RWPE2 (cell line): Measurements from ENCODE around the gene RASGRF2.

Experiments
- ATAC-seq: fragments of 200-7000 bp; cut with Tn5 transposase; 3 replicates; pipeline ENCODE4 v1.9.1; 2021; ENCODE audit warnings: low read depth
- DNase-seq: peaks from one replicate; pipeline ENCODE4 v3.0.0-alpha.2; 2020; ENCODE audit warnings: low spot score
- H3K27ac ChIP-seq: fragments of 450-650 bp; 2 replicates; pipeline ENCODE4 v1.5.1; 2017; ENCODE audit warnings: mild to moderate bottlenecking; ENCODE audit not compliant: poor library complexity, severe bottlenecking
- H3K27me3 ChIP-seq: fragments of 250-450 bp; sonication (Bioruptor Pico); 2 replicates; pipeline ENCODE4 v1.5.1; 2021; ENCODE audit warnings: mild to moderate bottlenecking, moderate library complexity; ENCODE audit not compliant: insufficient read depth, poor library complexity, severe bottlenecking
- H3K36me3 ChIP-seq: fragments of 250-450 bp; sonication (Bioruptor Pico); 2 replicates; pipeline ENCODE4 v1.5.1; 2020; ENCODE audit warnings: low read depth, mild to moderate bottlenecking, moderate library complexity
- H3K4me1 ChIP-seq: fragments of 250-450 bp; sonication (Bioruptor Pico); 2 replicates; pipeline ENCODE4 v1.5.1; 2021; ENCODE audit warnings: mild to moderate bottlenecking, moderate library complexity; ENCODE audit not compliant: insufficient read depth, poor library complexity, severe bottlenecking
- H3K4me3 ChIP-seq: fragments of 250-450 bp; sonication (Bioruptor Pico); 2 replicates; pipeline ENCODE4 v1.5.1; 2021; ENCODE audit warnings: mild to moderate bottlenecking, moderate library complexity; ENCODE audit not compliant: severe bottlenecking
- H3K9me3 ChIP-seq: fragments of 250-450 bp; sonication (Bioruptor Pico); 2 replicates; pipeline ENCODE4 v1.5.1; 2021; ENCODE audit warnings: mild to moderate bottlenecking, moderate library complexity; ENCODE audit not compliant: severe bottlenecking
- TF ChIP-seq, protein P1 (sequence below): fragments of 450-650 bp; IDR thresholded peaks from one replicate; pipeline ENCODE4 v1.5.1; 2017; ENCODE audit warnings: mild to moderate bottlenecking, moderate library complexity; ENCODE audit not compliant: poor library complexity, severe bottlenecking

The RASGRF2 gene

GRCh38 chr5:80956272-80956671 is 3.9 kb upstream of the RASGRF2 start:
- H3K4me3 ChIP-seq: no peak overlapping the region
- peaks cover 15% of the 10 kb centered on the region for H3K27me3 ChIP-seq
- H3K4me1 ChIP-seq: no peaks in the 10 kb centered on the region
- TF ChIP-seq, protein P1, sequence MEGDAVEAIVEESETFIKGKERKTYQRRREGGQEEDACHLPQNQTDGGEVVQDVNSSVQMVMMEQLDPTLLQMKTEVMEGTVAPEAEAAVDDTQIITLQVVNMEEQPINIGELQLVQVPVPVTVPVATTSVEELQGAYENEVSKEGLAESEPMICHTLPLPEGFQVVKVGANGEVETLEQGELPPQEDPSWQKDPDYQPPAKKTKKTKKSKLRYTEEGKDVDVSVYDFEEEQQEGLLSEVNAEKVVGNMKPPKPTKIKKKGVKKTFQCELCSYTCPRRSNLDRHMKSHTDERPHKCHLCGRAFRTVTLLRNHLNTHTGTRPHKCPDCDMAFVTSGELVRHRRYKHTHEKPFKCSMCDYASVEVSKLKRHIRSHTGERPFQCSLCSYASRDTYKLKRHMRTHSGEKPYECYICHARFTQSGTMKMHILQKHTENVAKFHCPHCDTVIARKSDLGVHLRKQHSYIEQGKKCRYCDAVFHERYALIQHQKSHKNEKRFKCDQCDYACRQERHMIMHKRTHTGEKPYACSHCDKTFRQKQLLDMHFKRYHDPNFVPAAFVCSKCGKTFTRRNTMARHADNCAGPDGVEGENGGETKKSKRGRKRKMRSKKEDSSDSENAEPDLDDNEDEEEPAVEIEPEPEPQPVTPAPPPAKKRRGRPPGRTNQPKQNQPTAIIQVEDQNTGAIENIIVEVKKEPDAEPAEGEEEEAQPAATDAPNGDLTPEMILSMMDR: no peak
- H3K9me3 ChIP-seq: no peaks in the 10 kb centered on the region
- DNase-seq (no peak), ATAC-seq (no peak)
- no peaks in the 10 kb centered on the region for H3K36me3 ChIP-seq
- H3K27ac ChIP-seq: no peak overlapping the region

- no peaks in the 10 kb centered on the region for H3K36me3 ChIP-seq
- H3K9me3 ChIP-seq: no peaks in the 10 kb centered on the region
- peaks cover 21% of the 10 kb centered on the region for H3K27me3 ChIP-seq
- no peak for DNase-seq
- H3K4me1 ChIP-seq: no peaks in the 10 kb centered on the region
- no peak overlapping the region for H3K27ac ChIP-seq
- ATAC-seq: peak; percentile 36
- no peak overlapping the region for H3K4me3 ChIP-seq
- TF ChIP-seq, protein P1: no peak
Observed at GRCh38 chr5:80957031-80957761, 3.0 kb upstream of the RASGRF2 start.

- no peak for ATAC-seq
- H3K27me3 ChIP-seq: peaks cover 21% of the 10 kb centered on the region
- DNase-seq: no peak
- no peaks in the 10 kb centered on the region for H3K9me3 ChIP-seq
- no peak overlapping the region for H3K4me3 ChIP-seq
- no peak overlapping the region for H3K27ac ChIP-seq
- H3K4me1 ChIP-seq: no peaks in the 10 kb centered on the region
- H3K36me3 ChIP-seq: no peaks in the 10 kb centered on the region
- TF ChIP-seq, protein P1: no peak
Observed at GRCh38 chr5:80958616-80959015, 1.5 kb upstream of the RASGRF2 start.

DNA sequence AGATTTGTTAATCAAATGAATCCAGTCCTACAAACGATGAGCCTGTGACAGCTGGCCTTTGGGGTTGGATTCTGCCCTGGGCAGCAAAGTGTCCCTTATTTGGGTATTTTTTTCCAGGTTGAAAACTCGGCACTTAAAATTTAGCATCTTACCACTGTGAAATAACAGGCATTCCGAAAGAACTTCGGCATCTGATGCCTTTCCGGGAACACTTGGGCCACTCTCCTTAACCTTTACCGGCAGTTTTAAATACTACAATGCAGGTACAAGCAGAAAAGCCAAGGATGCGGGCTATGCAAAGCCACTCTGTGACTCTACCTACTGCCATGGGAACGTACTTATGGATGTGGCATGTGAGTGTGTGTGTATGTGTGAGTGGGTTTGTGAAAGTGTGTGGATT is 1.0 kb upstream of the RASGRF2 start:
- Histone ChIP-seq H3K27me3 (peaks cover 21% of the 10 kb centered on the region), H3K4me1 (peaks cover 2% of the 10 kb centered on the region), H3K9me3 (no peaks in the 10 kb centered on the region), H3K36me3 (no peaks in the 10 kb centered on the region), H3K27ac (no peak overlapping the region), H3K4me3 (no peak overlapping the region)
- no peak for DNase-seq
- ATAC-seq: no peak
- TF ChIP-seq, protein P1: no peak
